CD4-positive, alpha-beta T cell treated with Interleukin-12 subunit alpha and Interleukin-12 subunit beta, for 1 hour (primary cell): ENCODE measurements around the gene VGLL4.
"Not testable (repeated sequence)": the region's sequence is repeated elsewhere in the genome, so short reads cannot be mapped to it uniquely, and the experiment has no call there.

ENCODE experiments used
- DNase-seq: peaks from one replicate; pipeline ENCODE4 v3.0.0-alpha.2; 2020

Gene VGLL4

DNA sequence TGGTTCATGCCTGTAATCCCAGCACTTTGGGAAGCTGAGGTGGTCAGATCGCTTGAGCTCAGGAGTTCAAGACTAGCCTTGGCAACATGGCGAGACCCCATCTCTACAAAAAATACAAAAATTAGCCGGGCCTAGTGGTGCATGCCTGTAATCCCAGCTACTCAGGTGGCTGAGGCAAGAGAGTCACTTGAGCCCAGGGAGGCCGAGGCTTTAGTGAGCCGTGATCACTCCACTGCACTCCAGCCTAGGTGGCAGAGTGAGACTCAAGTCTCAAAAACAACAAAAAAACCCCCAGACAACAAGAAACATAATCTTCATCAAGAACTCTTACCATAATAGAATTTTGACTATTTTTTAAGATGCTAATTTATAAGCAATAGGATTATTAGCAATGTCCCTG, 117.6 kb downstream of the VGLL4 start:
- DNase-seq = not testable (repeated sequence)

DNA sequence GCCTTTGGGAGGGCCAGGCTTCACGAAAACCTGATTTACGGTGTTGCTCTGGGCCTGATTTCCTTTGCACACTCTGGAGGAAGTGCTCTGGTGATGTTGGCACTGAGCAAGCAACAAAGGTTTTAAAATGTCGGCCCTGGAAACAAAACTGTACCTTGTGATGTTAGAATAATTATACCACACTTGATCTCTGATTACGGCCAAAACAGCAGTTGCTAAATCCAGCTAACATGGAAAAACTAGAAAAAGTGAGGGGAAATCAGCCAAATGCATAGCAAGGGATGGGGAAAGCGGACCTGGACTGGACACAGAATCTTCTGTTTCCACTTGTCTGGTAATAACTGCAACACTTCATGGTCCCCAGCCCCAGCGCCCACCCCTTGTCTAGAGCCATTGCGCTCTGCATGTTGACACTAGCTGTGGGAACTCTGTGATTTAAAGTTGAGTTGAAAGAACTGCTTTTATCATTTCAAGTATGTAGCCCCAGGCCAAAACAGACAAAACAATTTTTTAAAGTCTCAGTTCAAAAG, 120.1 kb downstream of the VGLL4 start:
- DNase-seq = no peak

GRCh38 chr3:11522953-11523571, 120.7 kb downstream of the VGLL4 start:
- no peak for DNase-seq

GRCh38 chr3:11522398-11522715, 121.4 kb downstream of the VGLL4 start:
- DNase-seq = no peak

DNA sequence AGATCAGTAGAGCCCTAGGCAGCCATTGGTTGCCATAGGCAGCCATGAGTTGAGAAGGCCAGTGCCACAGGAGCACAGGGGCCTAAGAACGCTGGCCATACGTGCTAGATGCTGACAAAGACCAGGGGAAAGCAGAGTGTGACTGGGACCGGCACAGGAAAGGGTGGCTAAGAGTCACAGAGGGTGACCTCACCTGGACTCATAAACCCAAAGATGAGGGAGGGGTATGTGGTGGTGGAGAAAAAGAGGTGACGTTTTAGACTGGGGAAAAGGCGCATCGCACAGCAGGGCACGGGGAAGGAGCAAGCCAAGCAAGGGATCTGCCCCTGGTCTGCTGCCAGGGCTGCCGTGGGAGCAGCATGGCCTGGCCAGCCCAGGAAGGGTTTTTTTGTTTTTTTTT, 122.5 kb downstream of the VGLL4 start:
- no peak for DNase-seq

DNA sequence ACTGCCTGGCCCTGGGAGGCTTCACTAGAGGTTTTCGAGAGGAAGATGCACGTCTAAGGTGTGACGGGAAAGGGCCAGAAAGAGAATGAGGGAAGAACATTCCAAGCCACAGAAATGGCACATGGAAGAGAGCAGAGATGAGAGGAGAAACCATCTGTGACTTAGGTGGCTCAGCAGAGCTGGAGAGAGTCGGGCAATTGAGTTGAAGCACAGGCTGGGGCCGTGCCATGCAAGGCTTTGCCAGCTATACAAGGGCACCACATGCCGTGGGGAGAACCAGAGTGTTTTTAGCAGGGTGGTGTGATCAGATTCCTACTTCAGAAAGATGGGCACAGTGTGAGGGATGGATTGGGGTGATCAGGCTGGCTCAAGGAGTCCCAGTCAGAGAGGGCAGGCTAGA, 126.1 kb downstream of the VGLL4 start:
- DNase-seq = no peak

- no peak for DNase-seq
Measured at GRCh38 chr3:11514191-11514821, 129.4 kb downstream of the VGLL4 start.

GRCh38 chr3:11513817-11514135, 129.9 kb downstream of the VGLL4 start:
- no peak for DNase-seq

GRCh38 chr3:11513125-11513816, 130.4 kb downstream of the VGLL4 start:
- DNase-seq = not testable (repeated sequence)

- DNase-seq = not testable (repeated sequence)
Measured at GRCh38 chr3:11511606-11512005, 132.1 kb downstream of the VGLL4 start.

GRCh38 chr3:11510356-11510755, 133.4 kb downstream of the VGLL4 start:
- DNase-seq = no peak

DNA sequence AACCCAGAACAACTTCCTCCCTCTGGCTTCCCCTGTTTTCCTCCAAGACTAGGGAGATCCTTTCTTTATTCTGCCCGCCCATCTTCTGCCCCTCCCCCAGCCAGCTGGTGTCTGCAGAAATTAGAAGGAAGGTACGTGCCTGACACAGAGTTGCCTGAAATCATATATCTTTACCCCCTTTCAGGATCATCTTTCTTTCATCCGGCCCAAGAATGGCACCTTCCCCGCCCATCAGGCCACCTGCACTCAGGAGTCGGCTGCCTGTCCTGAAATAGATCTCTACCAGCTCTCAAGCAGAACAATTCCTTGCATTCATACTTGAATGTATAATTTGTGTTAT, 133.7 kb downstream of the VGLL4 start:
- no peak for DNase-seq

DNA sequence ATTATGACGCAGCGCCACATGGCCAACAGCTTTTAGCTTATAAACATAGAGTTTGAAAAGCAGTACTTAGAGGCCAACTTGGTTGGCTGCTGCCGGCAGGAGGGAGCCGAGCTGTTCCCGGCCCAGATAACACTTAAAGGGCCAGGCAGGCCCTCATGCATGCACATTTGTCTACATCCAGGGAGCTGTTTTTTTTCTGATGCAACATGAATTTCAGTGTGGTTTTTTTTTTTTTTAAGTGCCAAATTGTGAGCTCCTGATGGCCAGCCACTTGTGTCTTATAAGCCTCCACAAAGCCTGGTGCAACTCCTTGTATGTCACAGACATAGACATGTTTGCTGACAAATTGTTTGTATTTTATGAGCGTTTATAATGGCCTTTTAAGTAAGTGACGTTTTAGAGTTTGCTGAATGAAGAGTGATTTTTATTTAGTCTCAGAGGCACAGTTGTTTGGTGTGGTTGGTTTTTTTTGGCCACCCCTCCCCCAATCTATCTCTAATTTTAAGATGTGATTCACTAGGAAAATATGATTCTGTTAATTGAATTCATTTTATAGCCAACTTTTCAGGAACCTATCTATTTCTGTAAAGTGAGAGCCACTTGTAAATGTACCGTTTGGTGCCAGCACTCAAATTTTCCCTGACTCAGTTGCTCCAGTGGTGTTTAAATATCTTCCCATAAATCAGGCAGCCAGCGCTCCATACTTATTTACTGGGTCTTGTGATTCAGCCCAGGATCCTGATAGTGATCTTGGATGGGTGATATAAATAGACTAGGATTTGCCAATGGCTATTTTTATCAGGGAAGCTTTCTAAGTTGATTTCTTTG, 134.3 kb downstream of the VGLL4 start:
- DNase-seq = no peak

- DNase-seq = no peak
Measured at GRCh38 chr3:11508346-11509172, 135.2 kb downstream of the VGLL4 start.

DNA sequence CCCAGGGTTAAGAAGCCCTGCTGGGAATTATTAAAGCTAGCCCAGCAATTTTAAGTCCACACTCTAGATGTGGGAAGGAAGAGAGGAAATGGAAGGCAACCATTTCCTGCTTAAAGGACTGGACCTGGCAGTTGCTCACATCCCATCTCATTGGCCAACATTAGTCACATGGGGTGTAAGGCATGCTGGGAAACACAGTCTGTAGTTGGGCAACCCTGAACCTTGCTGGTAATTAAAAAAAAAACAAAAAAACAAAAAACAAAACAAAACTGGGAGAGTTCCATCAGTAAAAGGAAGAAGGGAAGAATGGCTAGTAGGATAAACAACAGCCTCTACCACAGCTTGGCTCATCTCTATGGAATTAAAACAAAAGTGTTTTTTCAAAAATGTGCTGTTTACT, 136.0 kb downstream of the VGLL4 start:
- DNase-seq = no peak
